Karpas-422 (cell line): ENCODE data around the gene LRRC59. TPM values are rescaled to one million over a fixed set of nuclear protein-coding genes. Genes with fewer than 3 reads are reported as not detected.

Source experiments
- DNase-seq: peaks from one replicate; pipeline ENCODE4 v3.0.0-alpha.2; 2015
- H2AFZ ChIP-seq: fragments of 200-600 bp; sonication (generic); 2 replicates; pipeline ENCODE4 v1.6.1; 2014; ENCODE audit warnings: antibody characterized with exemption, low read length, mixed read lengths
- H3K27ac ChIP-seq: fragments of 200-600 bp; sonication (generic); 2 replicates; pipeline ENCODE4 v1.5.1; 2014; ENCODE audit warnings: mild to moderate bottlenecking, low read length, moderate library complexity
- H3K27me3 ChIP-seq: fragments of 200-600 bp; sonication (generic); 2 replicates; pipeline ENCODE4 v1.6.1; 2014; ENCODE audit warnings: low read length, mixed read lengths
- H3K36me3 ChIP-seq: fragments of 200-600 bp; sonication (generic); 2 replicates; pipeline ENCODE4 v1.6.1; 2014; ENCODE audit warnings: low read length, mixed read lengths; ENCODE audit not compliant: insufficient read depth
- H3K4me1 ChIP-seq: fragments of 200-600 bp; sonication (generic); 2 replicates; pipeline ENCODE4 v1.6.1; 2014; ENCODE audit warnings: mild to moderate bottlenecking, low read length, mixed read lengths
- H3K4me2 ChIP-seq: fragments of 200-600 bp; sonication (generic); 2 replicates; pipeline ENCODE4 v1.6.1; 2014; ENCODE audit warnings: low read length, low read depth, mild to moderate bottlenecking; ENCODE audit not compliant: poor library complexity, severe bottlenecking
- H3K4me3 ChIP-seq: fragments of 200-600 bp; sonication (generic); 2 replicates; pipeline ENCODE4 v1.5.1; 2014; ENCODE audit warnings: mild to moderate bottlenecking, antibody characterized with exemption, low read length, mixed read lengths
- H3K79me2 ChIP-seq: fragments of 200-600 bp; sonication (generic); 2 replicates; pipeline ENCODE4 v1.6.1; 2014; ENCODE audit warnings: mild to moderate bottlenecking, low read length, mixed read lengths
- H3K9ac ChIP-seq: fragments of 200-600 bp; sonication (generic); 2 replicates; pipeline ENCODE4 v1.6.0; 2014; ENCODE audit warnings: low read length
- H3K9me2 ChIP-seq: fragments of 200-600 bp; sonication (generic), shearing (Covaris generic); replicated peaks from 2 replicates; pipeline ENCODE4 v1.6.0; 2014; ENCODE audit warnings: mild to moderate bottlenecking, low read length, moderate library complexity; ENCODE audit not compliant: insufficient read depth
- H3K9me3 ChIP-seq: fragments of 300-700, 200-600 bp; sonication (generic); 2 replicates; pipeline ENCODE4 v1.6.1; 2014; ENCODE audit warnings: low read length, mixed read lengths
- H4K20me1 ChIP-seq: fragments of 200-600 bp; sonication (generic); 2 replicates; pipeline ENCODE4 v1.6.1; 2014; ENCODE audit warnings: mild to moderate bottlenecking, antibody characterized with exemption, low read length, low read depth; ENCODE audit not compliant: insufficient read depth
- total RNA-seq: library from RNA; depleted of rRNA; stranded (reverse); fragments of >200 nt; shearing (Covaris generic); gene quantifications from 2 replicates; pipeline ENCODE4 v1.2.3, GENCODE V29; 2014; ENCODE audit warnings: low replicate concordance

LRRC59 gene
- total RNA-seq, 1 experiment from 2014 or later = 53.3 TPM

GRCh38 chr17:50347894-50348291, 49.4 kb downstream of the LRRC59 start:
- no peak for DNase-seq
- Histone ChIP-seq H3K36me3 (no peaks in the 10 kb centered on the region), H3K27ac (no peak overlapping the region), H3K9me3 (no peaks in the 10 kb centered on the region), H3K79me2 (peaks cover 48% of the 10 kb centered on the region), H3K9ac (peak overlapping the region; percentile 95), H3K27me3 (no peaks in the 10 kb centered on the region), H2AFZ (no peak overlapping the region), H3K4me2 (peak overlapping the region; percentile 95), H3K4me3 (no peak overlapping the region; the same call in 1 of the 2 replicates), H4K20me1 (peaks cover 13% of the 10 kb centered on the region; the same call in 1 of the 2 replicates), H3K9me2 (no peaks in the 10 kb centered on the region), H3K4me1 (peaks cover 19% of the 10 kb centered on the region)

GRCh38 chr17:50347117-50347893, 50.0 kb downstream of the LRRC59 start:
- DNase-seq = no peak
- no peak overlapping the region for H2AFZ ChIP-seq
- peak overlapping the region; percentile 99 for H3K4me3 ChIP-seq
- H3K36me3 ChIP-seq = no peaks in the 10 kb centered on the region
- no peaks in the 10 kb centered on the region for H3K9me2 ChIP-seq
- H3K27me3 ChIP-seq = no peaks in the 10 kb centered on the region
- peaks cover 19% of the 10 kb centered on the region for H3K4me1 ChIP-seq
- no peaks in the 10 kb centered on the region for H3K9me3 ChIP-seq
- peak overlapping the region; percentile 95 for H3K9ac ChIP-seq
- H3K27ac ChIP-seq = no peak overlapping the region
- H4K20me1 ChIP-seq = peaks cover 10% of the 10 kb centered on the region; the same call in 1 of the 2 replicates
- H3K4me2 ChIP-seq = peak overlapping the region; percentile 95
- peaks cover 48% of the 10 kb centered on the region for H3K79me2 ChIP-seq

- Histone ChIP-seq H3K4me2 (peak overlapping the region; percentile 95), H3K9ac (peak overlapping the region; percentile 95), H3K4me3 (peak overlapping the region; percentile 99), H2AFZ (no peak overlapping the region; the same call in 1 of the 2 replicates), H4K20me1 (peaks cover 10% of the 10 kb centered on the region; the same call in 1 of the 2 replicates), H3K9me2 (no peaks in the 10 kb centered on the region), H3K9me3 (no peaks in the 10 kb centered on the region), H3K27ac (peak overlapping the region; percentile 37; the same call in 1 of the 2 replicates), H3K36me3 (no peaks in the 10 kb centered on the region), H3K79me2 (peaks cover 40% of the 10 kb centered on the region), H3K27me3 (no peaks in the 10 kb centered on the region), H3K4me1 (peaks cover 19% of the 10 kb centered on the region)
- DNase-seq = peak; percentile 81
Measured at GRCh38 chr17:50346313-50347116, 50.8 kb downstream of the LRRC59 start.

GRCh38 chr17:50345432-50346312, 51.7 kb downstream of the LRRC59 start, which contains the start of gene XYLT2:
TSS of gene XYLT2 (plus strand) at chr17:50346126. CDS start at chr17:50346141, 15 bp downstream.
- H3K9ac ChIP-seq = peak within 1 kb of the TSS; percentile 95

GRCh38 chr17:50344731-50345365, 52.5 kb downstream of the LRRC59 start:
- Histone ChIP-seq H3K9ac (peak overlapping the region; percentile 79; the same call in 1 of the 2 replicates), H3K79me2 (peaks cover 31% of the 10 kb centered on the region), H2AFZ (no peak overlapping the region), H3K9me2 (no peaks in the 10 kb centered on the region), H3K27ac (no peak overlapping the region), H3K27me3 (no peaks in the 10 kb centered on the region), H3K4me3 (no peak overlapping the region; the same call in 1 of the 2 replicates), H3K4me2 (peak overlapping the region; percentile 95), H4K20me1 (peaks cover 10% of the 10 kb centered on the region; the same call in 1 of the 2 replicates), H3K4me1 (peaks cover 19% of the 10 kb centered on the region), H3K9me3 (no peaks in the 10 kb centered on the region), H3K36me3 (no peaks in the 10 kb centered on the region)
- DNase-seq = no peak

More at GRCh38 chr17:50345432-50346312, 51.7 kb downstream of the LRRC59 start, which contains the start of gene XYLT2:
- H3K4me3 ChIP-seq = peak within 1 kb of the TSS; percentile 99
- H3K9me3 ChIP-seq = no peaks in the 10 kb centered on the region
- peaks cover 10% of the 10 kb centered on the region; the same call in 1 of the 2 replicates for H4K20me1 ChIP-seq
- H3K36me3 ChIP-seq = no peaks in the 10 kb centered on the region
- H3K79me2 ChIP-seq = peaks cover 35% of the 10 kb centered on the region
- peak within 1 kb of the TSS; percentile 95 for H3K4me2 ChIP-seq
- peak within 1 kb of the TSS; percentile 100 for H2AFZ ChIP-seq
- DNase-seq = peak; percentile 97
- H3K27me3 ChIP-seq = no peaks in the 10 kb centered on the region
- H3K4me1 ChIP-seq = peaks cover 19% of the 10 kb centered on the region
- H3K9me2 ChIP-seq = no peaks in the 10 kb centered on the region
- peak within 1 kb of the TSS; percentile 37; the same call in 1 of the 2 replicates for H3K27ac ChIP-seq

- Histone ChIP-seq H3K36me3 (0 out of 2 replicates have a peak, but pooled peaks cover 3% of the 10 kb centered on the region), H3K79me2 (no peaks in the 10 kb centered on the region), H3K9me3 (peaks cover 10% of the 10 kb centered on the region; the same call in 1 of the 2 replicates), H3K27me3 (0 out of 2 replicates have a peak, but pooled peaks cover 4% of the 10 kb centered on the region), H3K4me3 (no peak overlapping the region), H2AFZ (no peak overlapping the region), H3K9me2 (no peaks in the 10 kb centered on the region), H3K4me2 (no peak overlapping the region), H3K4me1 (no peaks in the 10 kb centered on the region), H3K9ac (no peak overlapping the region), H3K27ac (no peak overlapping the region), H4K20me1 (no peaks in the 10 kb centered on the region)
- no peak for DNase-seq
Measured at GRCh38 chr17:50339381-50339780, 57.9 kb downstream of the LRRC59 start.

GRCh38 chr17:50338645-50339044, 58.7 kb downstream of the LRRC59 start:
- Histone ChIP-seq H3K9me3 (peaks cover 10% of the 10 kb centered on the region; the same call in 1 of the 2 replicates), H3K9me2 (no peaks in the 10 kb centered on the region), H4K20me1 (no peaks in the 10 kb centered on the region), H2AFZ (no peak overlapping the region), H3K4me1 (no peaks in the 10 kb centered on the region), H3K4me3 (no peak overlapping the region), H3K4me2 (no peak overlapping the region), H3K27ac (no peak overlapping the region), H3K9ac (no peak overlapping the region), H3K79me2 (no peaks in the 10 kb centered on the region), H3K27me3 (0 out of 2 replicates have a peak, but pooled peaks cover 4% of the 10 kb centered on the region), H3K36me3 (0 out of 2 replicates have a peak, but pooled peaks cover 3% of the 10 kb centered on the region)
- DNase-seq = no peak
